Cardiac fibroblast (primary cell): ENCODE results near the gene NOXA1.

ENCODE experiments used
- DNase-seq, 2 donors: peaks; one replicate each; pipeline versions ENCODE4 v3.0.0 to v3.0.0-alpha.2; 2010; ENCODE audit warnings: low read depth in 2 of 2
- H3K4me3 ChIP-seq, 2 donors: replicated peaks in 1 of 2; 1 replicate in 1 of 2; 2 replicates in 1 of 2; pipeline ENCODE4 v1.5.1; 2011; ENCODE audit warnings: low read depth in 2 of 2, low read length in 2 of 2, mild to moderate bottlenecking in 2 of 2, moderate library complexity in 1 of 2
- TF ChIP-seq, protein P1 (sequence below): IDR thresholded peaks from one replicate; pipeline ENCODE4 v1.5.1; 2011; ENCODE audit warnings: low read depth, mild to moderate bottlenecking, low read length, inconsistent platforms

The NOXA1 gene

DNA sequence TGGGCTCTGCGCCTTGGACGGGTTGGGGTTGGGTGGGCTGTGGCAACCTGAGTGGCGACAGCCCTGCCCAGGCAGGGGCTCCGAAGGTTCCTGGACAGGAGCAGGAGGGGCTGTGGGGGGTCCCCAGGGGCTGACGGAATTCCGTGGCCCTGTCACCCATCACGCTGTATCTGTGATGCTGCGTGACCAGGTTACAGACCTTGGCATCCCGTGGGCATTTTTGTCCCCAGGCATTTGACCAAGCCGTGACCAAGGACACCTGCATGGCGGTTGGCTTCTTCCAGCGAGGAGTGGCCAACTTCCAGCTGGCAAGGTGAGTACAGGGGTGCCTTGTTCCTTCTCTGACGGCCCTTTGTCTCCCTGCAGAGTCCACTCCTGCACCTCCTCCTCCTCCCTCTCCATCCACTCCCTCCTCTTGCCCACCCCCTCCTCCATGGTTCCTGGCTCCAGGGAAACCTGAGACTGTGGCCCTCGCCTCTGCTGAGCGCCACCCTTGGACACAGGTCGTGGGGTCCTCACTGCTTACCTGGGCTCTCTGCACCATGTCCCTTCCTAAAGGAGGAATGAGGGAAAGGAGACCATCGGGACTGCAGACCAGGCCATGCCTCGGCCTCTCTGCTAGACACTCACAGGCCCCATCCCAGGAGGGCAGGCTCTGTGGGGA is 3.0 kb downstream of the NOXA1 start:
- TF ChIP-seq, protein P1, sequence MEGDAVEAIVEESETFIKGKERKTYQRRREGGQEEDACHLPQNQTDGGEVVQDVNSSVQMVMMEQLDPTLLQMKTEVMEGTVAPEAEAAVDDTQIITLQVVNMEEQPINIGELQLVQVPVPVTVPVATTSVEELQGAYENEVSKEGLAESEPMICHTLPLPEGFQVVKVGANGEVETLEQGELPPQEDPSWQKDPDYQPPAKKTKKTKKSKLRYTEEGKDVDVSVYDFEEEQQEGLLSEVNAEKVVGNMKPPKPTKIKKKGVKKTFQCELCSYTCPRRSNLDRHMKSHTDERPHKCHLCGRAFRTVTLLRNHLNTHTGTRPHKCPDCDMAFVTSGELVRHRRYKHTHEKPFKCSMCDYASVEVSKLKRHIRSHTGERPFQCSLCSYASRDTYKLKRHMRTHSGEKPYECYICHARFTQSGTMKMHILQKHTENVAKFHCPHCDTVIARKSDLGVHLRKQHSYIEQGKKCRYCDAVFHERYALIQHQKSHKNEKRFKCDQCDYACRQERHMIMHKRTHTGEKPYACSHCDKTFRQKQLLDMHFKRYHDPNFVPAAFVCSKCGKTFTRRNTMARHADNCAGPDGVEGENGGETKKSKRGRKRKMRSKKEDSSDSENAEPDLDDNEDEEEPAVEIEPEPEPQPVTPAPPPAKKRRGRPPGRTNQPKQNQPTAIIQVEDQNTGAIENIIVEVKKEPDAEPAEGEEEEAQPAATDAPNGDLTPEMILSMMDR = no peak
- DNase-seq = no peak
- no peak overlapping the region for H3K4me3 ChIP-seq

DNA sequence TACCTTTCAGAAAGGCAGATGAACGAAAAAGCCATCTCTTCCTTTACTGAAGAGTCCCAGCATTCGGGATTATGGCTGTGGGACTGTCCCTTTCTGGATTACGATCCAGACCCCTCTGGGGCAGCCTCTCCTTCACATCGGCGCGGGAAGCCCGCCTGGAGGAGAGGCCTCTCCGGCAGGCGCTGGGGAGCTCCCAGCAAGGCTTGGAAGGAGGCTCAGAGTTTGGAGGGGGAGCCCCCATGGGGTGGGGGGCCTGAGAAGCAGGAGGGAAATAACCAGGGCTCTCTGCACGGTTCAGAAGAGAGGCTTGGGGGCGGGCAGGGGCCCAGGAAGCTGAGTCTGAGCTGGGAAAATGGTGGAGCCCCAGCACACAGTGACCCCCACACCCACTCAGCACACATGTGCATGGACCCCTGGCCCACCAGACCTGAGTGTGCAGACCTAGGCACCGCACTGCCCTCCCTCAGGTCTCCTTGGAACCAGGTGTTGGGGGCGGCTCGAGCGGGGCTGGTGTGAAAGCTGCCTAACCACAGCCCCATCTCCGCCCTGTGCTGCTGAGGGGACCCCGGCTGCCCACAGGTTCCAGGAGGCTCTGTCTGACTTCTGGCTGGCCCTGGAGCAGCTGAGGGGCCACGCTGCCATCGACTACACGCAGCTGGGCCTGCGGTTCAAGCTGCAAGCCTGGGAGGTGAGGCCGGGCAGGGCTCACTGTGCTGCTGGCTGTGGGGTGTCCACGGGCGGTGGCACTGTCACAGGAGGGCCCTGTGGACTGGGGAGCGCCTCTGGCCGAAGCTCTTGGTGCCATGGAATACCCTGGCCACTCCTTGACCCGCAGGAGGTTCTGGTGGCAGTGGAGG is 4.5 kb downstream of the NOXA1 start:
- TF ChIP-seq, protein P1 = no peak
- no peak for DNase-seq
- H3K4me3 ChIP-seq = no peak overlapping the region

DNA sequence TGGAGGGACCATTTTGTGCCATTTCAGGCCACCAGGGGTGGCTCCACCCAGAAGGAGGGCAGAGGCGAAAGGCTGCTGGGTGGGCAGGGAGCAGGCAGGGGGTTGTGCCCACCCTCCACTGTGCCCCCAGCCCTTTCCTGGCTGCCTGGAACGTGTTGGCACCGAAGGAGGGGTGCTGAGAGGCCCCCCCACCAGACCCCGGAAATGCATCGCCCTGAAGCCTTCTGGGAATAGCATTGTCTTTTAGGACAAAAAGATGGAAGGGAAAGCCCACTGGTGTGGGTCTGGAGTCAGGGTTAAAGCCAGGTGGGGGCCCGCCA is 5.1 kb downstream of the NOXA1 start:
- DNase-seq = no peak
- TF ChIP-seq, protein P1 = no peak
- no peak overlapping the region for H3K4me3 ChIP-seq

DNA sequence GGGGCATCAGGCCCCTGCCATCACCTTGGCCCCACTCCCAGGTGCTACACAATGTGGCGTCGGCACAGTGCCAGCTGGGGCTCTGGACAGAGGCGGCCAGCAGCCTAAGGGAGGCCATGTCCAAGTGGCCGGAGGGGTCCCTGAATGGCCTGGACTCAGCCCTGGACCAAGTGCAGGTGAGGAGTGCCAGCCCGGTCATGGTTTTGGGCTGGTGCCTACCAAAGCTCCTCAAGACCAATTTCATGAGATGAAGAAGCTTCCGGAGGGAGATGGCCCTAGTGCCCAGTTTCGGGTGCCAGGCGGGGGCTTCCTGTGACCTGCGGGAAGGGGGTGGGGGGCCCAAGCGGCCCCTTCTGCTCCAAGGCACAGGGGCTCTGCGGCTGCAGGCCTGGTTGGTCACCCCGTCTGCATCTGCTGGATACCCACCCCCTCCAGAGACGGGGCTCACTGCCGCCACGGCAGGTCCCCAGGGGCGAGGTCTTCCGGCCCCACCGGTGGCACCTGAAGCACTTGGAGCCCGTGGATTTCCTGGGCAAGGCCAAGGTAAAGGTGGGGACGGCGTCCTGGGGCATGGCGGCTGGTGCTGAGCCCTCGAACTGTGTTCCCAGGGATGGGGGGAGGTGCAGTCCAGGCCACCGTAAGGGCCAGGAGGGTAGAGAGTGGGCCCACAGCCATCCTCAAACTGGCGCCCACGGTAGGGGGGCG is 5.8 kb downstream of the NOXA1 start:
- DNase-seq = no peak
- H3K4me3 ChIP-seq = no peak overlapping the region
- TF ChIP-seq, protein P1 = no peak

DNA sequence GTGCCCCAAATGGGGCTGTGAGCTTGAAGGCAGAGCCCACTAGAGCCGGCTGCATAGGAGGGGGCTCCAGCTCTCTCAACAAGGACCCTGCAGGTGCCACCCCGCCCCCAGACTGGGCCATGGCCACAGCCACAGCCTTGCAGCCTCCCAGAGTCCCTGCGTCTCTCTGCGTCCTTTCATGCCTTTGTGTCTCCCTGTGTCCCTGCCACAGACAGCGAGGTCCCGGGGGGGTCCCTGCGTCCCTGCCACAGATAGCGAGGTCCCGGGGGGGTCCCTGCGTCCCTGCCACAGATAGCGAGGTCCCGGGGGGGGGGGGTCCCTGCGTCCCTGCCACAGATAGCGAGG is 6.3 kb downstream of the NOXA1 start:
- no peak for DNase-seq
- H3K4me3 ChIP-seq = no peak overlapping the region
- TF ChIP-seq, protein P1 = no peak

DNA sequence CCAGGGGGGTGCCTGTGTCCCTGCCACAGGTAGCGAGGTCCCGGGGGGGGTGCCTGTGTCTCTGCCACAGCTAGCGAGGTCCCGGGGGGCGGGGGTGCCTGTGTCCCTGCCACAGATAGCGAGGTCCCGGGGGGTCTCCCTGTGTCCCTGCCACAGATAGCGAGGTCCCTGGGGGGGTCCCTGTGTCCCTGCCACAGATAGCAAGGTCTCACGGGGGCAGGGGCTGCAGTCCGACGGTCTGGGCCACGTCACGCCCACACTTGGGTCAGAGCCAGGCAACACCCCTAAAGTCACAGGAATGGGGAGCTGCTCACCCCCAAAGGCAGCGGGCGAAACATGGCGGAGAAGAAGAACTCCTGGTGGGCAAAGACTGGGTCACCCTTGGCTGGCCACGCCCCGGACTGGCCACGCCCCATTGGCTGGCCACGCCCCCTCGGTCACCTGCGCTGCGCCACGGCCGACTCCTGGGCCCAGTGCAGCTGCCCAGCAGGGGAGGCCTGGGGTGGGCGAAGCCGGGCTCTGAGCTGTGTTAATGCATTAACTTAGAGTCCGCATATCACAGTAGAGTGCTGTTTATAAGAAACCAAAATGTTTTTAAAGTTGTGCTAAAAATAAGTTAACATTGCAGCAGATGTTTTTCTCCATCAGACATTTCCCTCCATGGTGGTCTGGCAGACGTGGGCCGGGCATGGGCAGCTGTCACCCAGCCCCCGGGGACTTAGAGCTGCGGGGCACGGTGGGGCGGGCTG is 7.0 kb downstream of the NOXA1 start:
- no peak overlapping the region for H3K4me3 ChIP-seq
- TF ChIP-seq, protein P1 = no peak
- no peak for DNase-seq
